ENCODE results near the gene MROH8. TPM values are rescaled to one million over a fixed set of nuclear protein-coding genes. Genes with fewer than 3 reads are reported as not detected.

MROH8 gene
- total RNA-seq, 1 experiment from 2014 or later: 1.8 TPM

DNA sequence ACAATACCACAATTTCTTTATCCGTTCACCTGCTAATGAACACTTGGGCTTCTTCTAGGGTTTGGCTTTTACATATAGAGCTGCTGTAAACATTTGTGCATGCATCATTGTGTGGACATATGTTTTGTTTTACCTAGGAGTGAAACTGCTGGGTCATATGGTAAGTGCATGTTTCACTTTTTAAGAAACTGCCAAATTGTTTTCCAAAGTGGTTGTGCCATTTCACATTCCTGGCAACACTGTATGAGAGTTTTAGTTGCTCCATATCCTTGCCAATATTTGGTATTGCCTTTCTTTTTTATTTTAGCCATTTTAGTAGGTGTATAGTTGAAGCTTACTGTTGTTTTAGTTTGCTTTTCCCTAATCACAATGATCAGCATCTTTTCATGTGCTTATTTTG is 14.3 kb downstream of the MROH8 start:
- ATAC-seq (no peak), DNase-seq (ENCODE audit: low read depth, low spot score) (no peak)
- Histone ChIP-seq H3K27ac (ENCODE audit: low read length) (no peak overlapping the region), H3K27me3 (ENCODE audit: control insufficient read depth, insufficient read depth, low read length) (peaks cover 6% of the 10 kb centered on the region; the same call in 1 of the 2 replicates), H3K36me3 (ENCODE audit: control insufficient read depth, insufficient read depth, low read length) (no peaks in the 10 kb centered on the region), H3K4me1 (ENCODE audit: control insufficient read depth, insufficient read depth, low read length) (no peaks in the 10 kb centered on the region), H3K4me3 (ENCODE audit: low read depth in 2 of 2, low read length in 2 of 2) (no peak overlapping the region), H3K9me3 (ENCODE audit: control insufficient read depth, insufficient read depth, low read depth, low read length) (no peaks in the 10 kb centered on the region)
- in situ Hi-C loops (cut with HindIII; ENCODE audit: low pct_unique_long_range_greater_than_20kb, low sequenced_read_pairs) (no loop called here), intact Hi-C loops (cut with micrococcal nuclease; ENCODE audit: unreplicated experiment) (no loop called here)
- TF ChIP-seq POLR2AphosphoS5 (IDR thresholded peaks at IDR 0.05; ENCODE audit: low read depth, low read length) (no peak), TCF7L2 (IDR thresholded peaks at IDR 0.05; ENCODE audit: low read depth, low read length) (no peak), SIN3A (IDR thresholded peaks at IDR 0.05; ENCODE audit: borderline replicate concordance, insufficient read depth, low read depth, low read length) (no peak)
- TF ChIP-seq, protein P1, sequence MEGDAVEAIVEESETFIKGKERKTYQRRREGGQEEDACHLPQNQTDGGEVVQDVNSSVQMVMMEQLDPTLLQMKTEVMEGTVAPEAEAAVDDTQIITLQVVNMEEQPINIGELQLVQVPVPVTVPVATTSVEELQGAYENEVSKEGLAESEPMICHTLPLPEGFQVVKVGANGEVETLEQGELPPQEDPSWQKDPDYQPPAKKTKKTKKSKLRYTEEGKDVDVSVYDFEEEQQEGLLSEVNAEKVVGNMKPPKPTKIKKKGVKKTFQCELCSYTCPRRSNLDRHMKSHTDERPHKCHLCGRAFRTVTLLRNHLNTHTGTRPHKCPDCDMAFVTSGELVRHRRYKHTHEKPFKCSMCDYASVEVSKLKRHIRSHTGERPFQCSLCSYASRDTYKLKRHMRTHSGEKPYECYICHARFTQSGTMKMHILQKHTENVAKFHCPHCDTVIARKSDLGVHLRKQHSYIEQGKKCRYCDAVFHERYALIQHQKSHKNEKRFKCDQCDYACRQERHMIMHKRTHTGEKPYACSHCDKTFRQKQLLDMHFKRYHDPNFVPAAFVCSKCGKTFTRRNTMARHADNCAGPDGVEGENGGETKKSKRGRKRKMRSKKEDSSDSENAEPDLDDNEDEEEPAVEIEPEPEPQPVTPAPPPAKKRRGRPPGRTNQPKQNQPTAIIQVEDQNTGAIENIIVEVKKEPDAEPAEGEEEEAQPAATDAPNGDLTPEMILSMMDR (IDR thresholded peaks at IDR 0.05): no peak
- TF ChIP-seq, protein P2, sequence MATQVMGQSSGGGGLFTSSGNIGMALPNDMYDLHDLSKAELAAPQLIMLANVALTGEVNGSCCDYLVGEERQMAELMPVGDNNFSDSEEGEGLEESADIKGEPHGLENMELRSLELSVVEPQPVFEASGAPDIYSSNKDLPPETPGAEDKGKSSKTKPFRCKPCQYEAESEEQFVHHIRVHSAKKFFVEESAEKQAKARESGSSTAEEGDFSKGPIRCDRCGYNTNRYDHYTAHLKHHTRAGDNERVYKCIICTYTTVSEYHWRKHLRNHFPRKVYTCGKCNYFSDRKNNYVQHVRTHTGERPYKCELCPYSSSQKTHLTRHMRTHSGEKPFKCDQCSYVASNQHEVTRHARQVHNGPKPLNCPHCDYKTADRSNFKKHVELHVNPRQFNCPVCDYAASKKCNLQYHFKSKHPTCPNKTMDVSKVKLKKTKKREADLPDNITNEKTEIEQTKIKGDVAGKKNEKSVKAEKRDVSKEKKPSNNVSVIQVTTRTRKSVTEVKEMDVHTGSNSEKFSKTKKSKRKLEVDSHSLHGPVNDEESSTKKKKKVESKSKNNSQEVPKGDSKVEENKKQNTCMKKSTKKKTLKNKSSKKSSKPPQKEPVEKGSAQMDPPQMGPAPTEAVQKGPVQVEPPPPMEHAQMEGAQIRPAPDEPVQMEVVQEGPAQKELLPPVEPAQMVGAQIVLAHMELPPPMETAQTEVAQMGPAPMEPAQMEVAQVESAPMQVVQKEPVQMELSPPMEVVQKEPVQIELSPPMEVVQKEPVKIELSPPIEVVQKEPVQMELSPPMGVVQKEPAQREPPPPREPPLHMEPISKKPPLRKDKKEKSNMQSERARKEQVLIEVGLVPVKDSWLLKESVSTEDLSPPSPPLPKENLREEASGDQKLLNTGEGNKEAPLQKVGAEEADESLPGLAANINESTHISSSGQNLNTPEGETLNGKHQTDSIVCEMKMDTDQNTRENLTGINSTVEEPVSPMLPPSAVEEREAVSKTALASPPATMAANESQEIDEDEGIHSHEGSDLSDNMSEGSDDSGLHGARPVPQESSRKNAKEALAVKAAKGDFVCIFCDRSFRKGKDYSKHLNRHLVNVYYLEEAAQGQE (IDR thresholded peaks at IDR 0.05; ENCODE audit: insufficient read depth in 1 of 2, low read depth in 2 of 2, low read length in 1 of 2): no peak
- ChIA-PET POLR2A (no interaction called here), CTCF (no interaction called here)
- no TSS peak for BruUV-seq (replicated peaks)

DNA sequence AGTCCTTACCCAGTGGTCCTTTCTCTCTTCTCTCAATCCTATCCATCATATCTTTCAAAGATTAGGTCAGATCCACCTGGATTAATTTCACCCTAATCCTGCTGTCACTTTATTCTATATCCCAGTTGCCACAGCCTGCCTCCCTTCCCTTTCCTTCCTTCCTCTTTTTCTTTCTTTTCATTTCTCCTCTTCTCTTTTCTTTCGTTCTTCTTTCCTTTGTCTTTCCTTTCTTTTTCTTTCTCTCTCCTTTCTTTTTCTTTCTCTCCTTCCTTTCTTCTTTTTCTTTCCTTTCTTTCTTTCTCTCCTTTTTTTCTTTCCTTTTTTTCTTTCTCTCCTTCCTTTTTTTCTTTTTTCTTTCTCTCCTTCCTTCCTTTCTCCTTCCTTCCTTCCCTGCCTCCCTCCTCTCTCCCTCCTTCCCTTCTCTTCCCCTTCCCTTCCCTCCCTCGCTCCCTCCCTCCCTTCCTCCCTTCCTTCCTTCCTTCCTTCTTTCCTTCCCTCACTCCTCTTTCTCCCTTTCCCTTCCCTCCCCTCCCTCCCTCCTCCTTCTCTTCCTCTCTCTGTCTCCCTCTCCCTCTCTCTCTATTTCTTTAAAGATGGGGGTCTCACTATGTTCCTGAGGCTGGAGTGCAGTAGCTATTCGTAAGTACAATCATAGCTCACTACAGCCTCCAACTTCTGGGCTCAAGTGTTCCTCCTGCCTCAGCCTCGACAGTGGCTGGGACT is 15.4 kb downstream of the MROH8 start:
- H3K27me3 ChIP-seq (ENCODE audit: control insufficient read depth, insufficient read depth, low read length): peaks cover 6% of the 10 kb centered on the region; the same call in 1 of the 2 replicates
- ChIA-PET POLR2A (no interaction called here), CTCF (no interaction called here)
- ATAC-seq (no peak), DNase-seq (ENCODE audit: low read depth, low spot score) (no peak)
- no peaks in the 10 kb centered on the region for H3K9me3 ChIP-seq (ENCODE audit: control insufficient read depth, insufficient read depth, low read depth, low read length)
- H3K36me3 ChIP-seq (ENCODE audit: control insufficient read depth, insufficient read depth, low read length): no peaks in the 10 kb centered on the region
- no TSS peak for BruUV-seq (replicated peaks)
- H3K4me3 ChIP-seq (ENCODE audit: low read depth in 2 of 2, low read length in 2 of 2): no peak overlapping the region
- no peaks in the 10 kb centered on the region for H3K4me1 ChIP-seq (ENCODE audit: control insufficient read depth, insufficient read depth, low read length)
- intact Hi-C loops (cut with micrococcal nuclease; ENCODE audit: unreplicated experiment): no loop called here
- H3K27ac ChIP-seq (ENCODE audit: low read length): no peak overlapping the region
- no peak for TF ChIP-seq SIN3A (IDR thresholded peaks at IDR 0.05; ENCODE audit: borderline replicate concordance, insufficient read depth, low read depth, low read length)
- no peak for TF ChIP-seq TCF7L2 (IDR thresholded peaks at IDR 0.05; ENCODE audit: low read depth, low read length)
- no peak for TF ChIP-seq POLR2AphosphoS5 (IDR thresholded peaks at IDR 0.05; ENCODE audit: low read depth, low read length)
- TF ChIP-seq, protein P2 (IDR thresholded peaks at IDR 0.05; ENCODE audit: insufficient read depth in 1 of 2, low read depth in 2 of 2, low read length in 1 of 2): no peak
- TF ChIP-seq, protein P1 (IDR thresholded peaks at IDR 0.05): no peak
- in situ Hi-C loops (cut with HindIII; ENCODE audit: low pct_unique_long_range_greater_than_20kb, low sequenced_read_pairs): no loop called here

All from Panc1 (cell line).